Measurements from ENCODE around the gene FLNB.
"Not testable (repeated sequence)": the region's sequence is repeated elsewhere in the genome, so short reads cannot be mapped to it uniquely, and the experiment has no call there.

Gene FLNB

GRCh38 chr3:58052373-58053273 is 44.4 kb downstream of the FLNB start:
- no peaks in the 10 kb centered on the region for H3F3A ChIP-seq (ENCODE audit: insufficient read depth, low read length)
- no peak for DNase-seq
- no peaks in the 10 kb centered on the region for H3K9me2 ChIP-seq (replicated peaks; ENCODE audit: insufficient read depth, low read length)
- no peaks in the 10 kb centered on the region for H3K36me3 ChIP-seq (replicated peaks; ENCODE audit: insufficient read depth, low read length)
- H3K4me3 ChIP-seq (ENCODE audit: low read length) = no peak overlapping the region
- no peaks in the 10 kb centered on the region for H4K20me1 ChIP-seq (ENCODE audit: insufficient read depth, low read length)
- H3K27ac ChIP-seq (ENCODE audit: low read length) = no peak overlapping the region
- no peaks in the 10 kb centered on the region for H3K27me3 ChIP-seq (replicated peaks; ENCODE audit: insufficient read depth, low read length)
- no peak for TF ChIP-seq EZH2 (optimal IDR thresholded peaks at IDR 0.05; ENCODE audit: low read depth, low read length)
- no peak for TF ChIP-seq EZH2phosphoT487 (IDR thresholded peaks at IDR 0.05; ENCODE audit: low read length)
- TF ChIP-seq, protein P1, sequence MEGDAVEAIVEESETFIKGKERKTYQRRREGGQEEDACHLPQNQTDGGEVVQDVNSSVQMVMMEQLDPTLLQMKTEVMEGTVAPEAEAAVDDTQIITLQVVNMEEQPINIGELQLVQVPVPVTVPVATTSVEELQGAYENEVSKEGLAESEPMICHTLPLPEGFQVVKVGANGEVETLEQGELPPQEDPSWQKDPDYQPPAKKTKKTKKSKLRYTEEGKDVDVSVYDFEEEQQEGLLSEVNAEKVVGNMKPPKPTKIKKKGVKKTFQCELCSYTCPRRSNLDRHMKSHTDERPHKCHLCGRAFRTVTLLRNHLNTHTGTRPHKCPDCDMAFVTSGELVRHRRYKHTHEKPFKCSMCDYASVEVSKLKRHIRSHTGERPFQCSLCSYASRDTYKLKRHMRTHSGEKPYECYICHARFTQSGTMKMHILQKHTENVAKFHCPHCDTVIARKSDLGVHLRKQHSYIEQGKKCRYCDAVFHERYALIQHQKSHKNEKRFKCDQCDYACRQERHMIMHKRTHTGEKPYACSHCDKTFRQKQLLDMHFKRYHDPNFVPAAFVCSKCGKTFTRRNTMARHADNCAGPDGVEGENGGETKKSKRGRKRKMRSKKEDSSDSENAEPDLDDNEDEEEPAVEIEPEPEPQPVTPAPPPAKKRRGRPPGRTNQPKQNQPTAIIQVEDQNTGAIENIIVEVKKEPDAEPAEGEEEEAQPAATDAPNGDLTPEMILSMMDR (IDR thresholded peaks at IDR 0.05; ENCODE audit: low read length) = no peak
- no peaks in the 10 kb centered on the region for H3K4me1 ChIP-seq (ENCODE audit: low read length)
- no peak overlapping the region for H3K9ac ChIP-seq (ENCODE audit: low read length)
- no peaks in the 10 kb centered on the region for H3K9me3 ChIP-seq (replicated peaks; ENCODE audit: insufficient read depth, low read length)
- H3K79me2 ChIP-seq (ENCODE audit: low read length) = no peaks in the 10 kb centered on the region
- H3K4me2 ChIP-seq (ENCODE audit: low read depth, low read length) = no peak overlapping the region
- H2AFZ ChIP-seq (ENCODE audit: low read length) = no peak overlapping the region

DNA sequence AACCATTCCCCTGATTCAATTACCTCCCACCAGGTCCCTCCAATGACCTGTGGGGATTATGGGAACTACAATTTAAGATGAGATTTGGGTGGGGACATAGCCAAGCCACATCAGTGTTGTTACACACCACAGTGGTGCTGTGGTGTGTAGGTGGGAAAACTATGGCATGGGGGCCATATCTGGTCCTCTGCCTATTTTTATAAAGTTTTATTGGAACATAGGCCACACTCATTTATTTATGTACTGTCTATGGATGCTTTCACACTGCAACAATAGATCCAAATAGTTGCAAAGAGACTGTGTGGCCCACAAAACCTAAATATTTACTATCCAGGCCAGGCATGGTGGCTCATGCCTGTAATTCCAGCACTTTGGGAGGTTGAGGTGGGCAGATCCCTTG is 46.4 kb downstream of the FLNB start:
- H3F3A ChIP-seq (ENCODE audit: insufficient read depth, low read length) = no peaks in the 10 kb centered on the region

GRCh38 chr3:58055314-58055713 is 47.1 kb downstream of the FLNB start:
- H3K4me2 ChIP-seq (ENCODE audit: low read depth, low read length) = no peak overlapping the region
- no peaks in the 10 kb centered on the region for H3K9me2 ChIP-seq (replicated peaks; ENCODE audit: insufficient read depth, low read length)
- no peak overlapping the region for H3K9ac ChIP-seq (ENCODE audit: low read length)
- no peaks in the 10 kb centered on the region for H3K36me3 ChIP-seq (replicated peaks; ENCODE audit: insufficient read depth, low read length)
- no peak overlapping the region for H3K4me3 ChIP-seq (ENCODE audit: low read length)
- no peak overlapping the region for H2AFZ ChIP-seq (ENCODE audit: low read length)
- no peaks in the 10 kb centered on the region for H3F3A ChIP-seq (ENCODE audit: insufficient read depth, low read length)
- H3K9me3 ChIP-seq (replicated peaks; ENCODE audit: insufficient read depth, low read length) = no peaks in the 10 kb centered on the region
- H3K4me1 ChIP-seq (ENCODE audit: low read length) = no peaks in the 10 kb centered on the region
- H3K27me3 ChIP-seq (replicated peaks; ENCODE audit: insufficient read depth, low read length) = no peaks in the 10 kb centered on the region; the same call in 1 of the 2 replicates
- TF ChIP-seq EZH2phosphoT487 (IDR thresholded peaks at IDR 0.05; ENCODE audit: low read length) (no peak), EZH2 (optimal IDR thresholded peaks at IDR 0.05; ENCODE audit: low read depth, low read length) (no peak)
- TF ChIP-seq, protein P1 (IDR thresholded peaks at IDR 0.05; ENCODE audit: low read length) = no peak
- H4K20me1 ChIP-seq (ENCODE audit: insufficient read depth, low read length) = no peaks in the 10 kb centered on the region
- DNase-seq = no peak
- no peaks in the 10 kb centered on the region for H3K79me2 ChIP-seq (ENCODE audit: low read length)
- no peak overlapping the region for H3K27ac ChIP-seq (ENCODE audit: low read length)

More for the DNA sequence above, 46.4 kb downstream of the FLNB start:
- DNase-seq = no peak
- Histone ChIP-seq H3K4me3 (ENCODE audit: low read length) (no peak overlapping the region), H3K79me2 (ENCODE audit: low read length) (no peaks in the 10 kb centered on the region), H3K27me3 (replicated peaks; ENCODE audit: insufficient read depth, low read length) (no peaks in the 10 kb centered on the region; the same call in 1 of the 2 replicates), H3K9me2 (replicated peaks; ENCODE audit: insufficient read depth, low read length) (no peaks in the 10 kb centered on the region), H3K9ac (ENCODE audit: low read length) (no peak overlapping the region), H3K4me2 (ENCODE audit: low read depth, low read length) (no peak overlapping the region), H4K20me1 (ENCODE audit: insufficient read depth, low read length) (no peaks in the 10 kb centered on the region), H2AFZ (ENCODE audit: low read length) (no peak overlapping the region), H3K36me3 (replicated peaks; ENCODE audit: insufficient read depth, low read length) (no peaks in the 10 kb centered on the region), H3K4me1 (ENCODE audit: low read length) (no peaks in the 10 kb centered on the region), H3K27ac (ENCODE audit: low read length) (no peak overlapping the region), H3K9me3 (replicated peaks; ENCODE audit: insufficient read depth, low read length) (no peaks in the 10 kb centered on the region)
- TF ChIP-seq, protein P1 (IDR thresholded peaks at IDR 0.05; ENCODE audit: low read length) = no peak
- TF ChIP-seq EZH2phosphoT487 (IDR thresholded peaks at IDR 0.05; ENCODE audit: low read length) (no peak), EZH2 (optimal IDR thresholded peaks at IDR 0.05; ENCODE audit: low read depth, low read length) (no peak)

DNA sequence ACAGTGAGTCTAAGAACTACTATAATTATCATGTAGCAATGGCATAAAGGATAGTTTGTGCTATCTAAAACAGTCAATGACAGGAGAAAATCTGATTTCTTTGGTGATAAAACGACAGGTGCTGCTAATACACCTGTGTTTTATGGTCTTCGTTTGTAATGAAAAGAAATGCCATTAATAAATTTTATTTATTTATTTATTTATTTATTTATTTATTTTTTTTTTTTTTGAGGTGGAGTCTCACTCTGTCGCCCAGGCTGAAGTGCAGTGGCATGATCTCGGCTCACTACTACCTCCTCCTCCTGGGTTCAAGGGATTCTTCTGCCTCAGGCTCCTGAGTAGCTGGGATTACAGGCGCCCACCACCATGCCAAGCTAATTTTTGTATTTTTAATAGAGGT is 47.7 kb downstream of the FLNB start:
- not testable (repeated sequence) for H3K27ac ChIP-seq (ENCODE audit: low read length); H3K4me1 ChIP-seq (ENCODE audit: low read length); H3K4me3 ChIP-seq (ENCODE audit: low read length); H3K79me2 ChIP-seq (ENCODE audit: low read length); H3F3A ChIP-seq (ENCODE audit: insufficient read depth, low read length); H3K27me3 ChIP-seq (replicated peaks; ENCODE audit: insufficient read depth, low read length); H4K20me1 ChIP-seq (ENCODE audit: insufficient read depth, low read length); DNase-seq; H3K4me2 ChIP-seq (ENCODE audit: low read depth, low read length); H3K36me3 ChIP-seq (replicated peaks; ENCODE audit: insufficient read depth, low read length); H3K9me2 ChIP-seq (replicated peaks; ENCODE audit: insufficient read depth, low read length); H2AFZ ChIP-seq (ENCODE audit: low read length); H3K9me3 ChIP-seq (replicated peaks; ENCODE audit: insufficient read depth, low read length); H3K9ac ChIP-seq (ENCODE audit: low read length)
